Gastrocnemius medialis (tissue), 4 donors: Measurements from ENCODE around the gene AIG1.

Experiments
- CTCF ChIP-seq, 5 experiments: fragments of 450-650 bp in 3 of 5; fragments of 200-600 bp in 2 of 5; sonication (generic) in 2 of 5; IDR thresholded peaks in 4 of 5; conservative IDR thresholded peaks in 1 of 5; 1 replicate in 4 of 5; 2 replicates in 1 of 5; pipeline ENCODE4 v1.5.1; 2016 to 2019; ENCODE audit warnings: antibody characterized with exemption in 5 of 5, mild to moderate bottlenecking in 3 of 5, moderate library complexity in 3 of 5
- POLR2A ChIP-seq, 2 donors: fragments of 450-650 bp; IDR thresholded peaks; one replicate each; pipeline ENCODE4 v1.6.1; 2017; ENCODE audit warnings: antibody characterized with exemption in 2 of 2, mild to moderate bottlenecking in 2 of 2, moderate library complexity in 2 of 2

- TF ChIP-seq POLR2A (IDR thresholded peaks at IDR 0.05) (no peak), CTCF (IDR thresholded peaks at IDR 0.05 in 4 of 5, conservative IDR thresholded peaks at IDR 0.05 in 1 of 5) (no peak)
Observed at GRCh38 chr6:143018955-143019354, 41.7 kb upstream of the AIG1 start.
